Memory B cell (primary cell): ENCODE measurements around the gene GRIA4.

Experiments
- ATAC-seq: fragments of 150-1000 bp; cut with Tn5 transposase; 2 replicates; pipeline ENCODE4 v1.10.0; 2021; ENCODE audit warnings: low read depth, mild to moderate bottlenecking, moderate library complexity
- DNase-seq, 2 donors: peaks; one replicate each; pipeline ENCODE4 v3.0.0; 2022; ENCODE audit warnings: low spot score in 2 of 2
- H3K27ac Mint-ChIP-seq: one replicate; pipeline ENCODE4 v1.8.0; 2022; ENCODE audit warnings: mild to moderate bottlenecking, moderate library complexity, mixed read lengths
- H3K27me3 Mint-ChIP-seq: one replicate; pipeline ENCODE4 v1.8.0; 2022; ENCODE audit warnings: mixed read lengths
- H3K36me3 Mint-ChIP-seq: one replicate; pipeline ENCODE4 v1.8.0; 2022; ENCODE audit warnings: mild to moderate bottlenecking, mixed read lengths
- H3K4me1 Mint-ChIP-seq: one replicate; pipeline ENCODE4 v1.8.0; 2022; ENCODE audit warnings: mixed read lengths
- H3K4me3 Mint-ChIP-seq: one replicate; pipeline ENCODE4 v1.8.0; 2022; ENCODE audit warnings: mild to moderate bottlenecking, moderate library complexity, mixed read lengths
- H3K9me3 Mint-ChIP-seq: one replicate; pipeline ENCODE4 v1.8.0; 2022; ENCODE audit warnings: mixed read lengths

Gene GRIA4

DNA sequence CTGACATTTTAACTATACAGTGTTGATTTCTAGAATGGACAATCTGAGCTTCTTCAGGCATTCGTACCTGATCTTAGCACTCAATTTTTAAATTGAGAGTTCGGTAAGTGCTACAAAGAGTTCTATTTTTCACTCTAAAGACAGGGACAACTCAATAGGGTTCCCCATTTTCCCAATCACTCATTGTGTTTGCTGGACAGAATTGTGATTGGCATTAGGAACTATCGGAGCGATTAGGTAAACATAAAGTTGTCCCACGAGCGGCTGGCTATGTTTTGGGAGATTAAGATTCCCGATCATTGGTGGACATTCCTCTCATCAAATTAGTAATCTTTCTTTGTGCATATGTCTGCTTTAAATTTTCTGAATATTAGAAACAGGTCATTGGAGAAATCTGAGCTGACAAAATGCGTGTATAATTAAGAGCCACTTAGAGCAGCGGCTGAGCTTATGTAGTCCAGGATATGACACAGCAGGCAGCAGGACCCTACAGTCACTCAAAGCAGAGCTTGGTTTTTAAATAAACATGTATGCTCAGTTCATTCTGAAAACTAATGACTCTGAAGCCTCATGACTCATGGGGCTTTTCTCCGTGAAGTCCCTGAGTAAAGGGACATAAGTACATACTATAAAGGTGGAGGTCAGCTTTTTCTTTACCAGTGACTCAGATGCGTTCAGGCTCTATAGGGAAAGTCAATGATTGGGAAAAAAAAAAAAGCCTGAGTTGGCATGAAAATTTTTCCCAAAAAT is 109.4 kb downstream of the GRIA4 start:
- Mint-ChIP-seq H3K27me3 (no peaks in the 10 kb centered on the region), H3K4me1 (no peaks in the 10 kb centered on the region), H3K27ac (no peak overlapping the region), H3K9me3 (no peaks in the 10 kb centered on the region), H3K4me3 (no peak overlapping the region), H3K36me3 (no peaks in the 10 kb centered on the region)
- ATAC-seq (no peak), DNase-seq (no peak)

DNA sequence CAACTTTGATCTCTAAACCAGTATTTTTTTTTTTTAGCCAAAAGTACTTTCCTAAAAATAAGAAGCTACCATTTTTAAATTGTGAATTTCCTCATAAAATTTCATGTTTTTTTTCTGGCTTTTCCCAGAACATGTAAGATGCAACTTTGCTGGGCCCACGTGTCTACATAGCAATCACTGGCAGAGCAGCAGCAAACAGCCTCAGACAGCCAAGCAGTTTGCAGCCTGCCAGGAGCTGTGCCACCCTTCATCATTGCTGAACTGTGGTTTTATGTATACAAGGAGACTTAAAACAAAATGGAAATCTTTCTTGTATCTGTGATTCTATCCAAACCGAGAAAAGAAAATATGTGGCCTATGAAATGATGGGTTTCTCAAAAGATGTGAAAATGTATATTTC is 110.2 kb downstream of the GRIA4 start:
- Mint-ChIP-seq H3K27ac (no peak overlapping the region), H3K9me3 (no peaks in the 10 kb centered on the region), H3K36me3 (no peaks in the 10 kb centered on the region), H3K4me3 (no peak overlapping the region), H3K27me3 (no peaks in the 10 kb centered on the region), H3K4me1 (no peaks in the 10 kb centered on the region)
- DNase-seq (no peak), ATAC-seq (no peak)

DNA sequence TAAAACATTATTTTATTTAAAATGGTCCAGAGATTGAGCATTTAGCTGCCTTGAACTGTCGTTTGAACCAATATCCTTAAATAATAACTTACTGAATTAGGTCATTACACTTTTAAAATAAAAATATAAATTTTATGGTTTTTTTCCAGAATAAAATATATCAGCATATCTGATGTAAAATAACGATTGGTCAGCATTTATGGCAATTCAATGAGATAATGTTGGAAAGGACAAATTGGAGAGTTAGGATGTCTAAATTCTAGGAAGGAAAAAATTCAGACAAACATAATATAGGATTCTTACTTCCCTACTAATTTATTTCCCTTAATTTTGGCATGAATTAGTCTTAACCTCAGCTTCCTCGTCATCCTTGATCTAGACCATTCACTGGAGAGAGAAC is 113.4 kb downstream of the GRIA4 start:
- DNase-seq (no peak), ATAC-seq (no peak)
- Mint-ChIP-seq H3K4me1 (no peaks in the 10 kb centered on the region), H3K36me3 (no peaks in the 10 kb centered on the region), H3K27ac (no peak overlapping the region), H3K4me3 (no peak overlapping the region), H3K27me3 (no peaks in the 10 kb centered on the region), H3K9me3 (peaks cover 2% of the 10 kb centered on the region)

DNA sequence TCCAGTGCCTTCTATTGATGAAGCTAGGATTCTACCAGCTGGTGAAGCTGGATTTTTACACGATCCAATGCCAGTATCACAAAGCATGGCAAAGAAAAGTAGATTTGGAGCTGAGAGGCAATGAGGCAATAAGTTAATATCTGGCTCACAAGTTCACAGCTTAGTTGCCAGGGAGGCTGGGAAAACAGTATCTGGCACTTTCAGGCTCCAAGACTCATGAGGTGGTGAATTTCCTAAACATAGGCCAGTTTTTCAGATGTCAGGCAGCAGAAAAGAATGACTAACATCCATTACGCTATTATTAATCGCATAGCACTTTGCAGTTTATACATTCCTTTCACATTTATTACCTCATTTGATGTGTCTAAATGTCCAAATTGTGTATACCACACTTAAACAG is 122.7 kb downstream of the GRIA4 start:
- H3K27me3 Mint-ChIP-seq, result no peaks in the 10 kb centered on the region
- no peaks in the 10 kb centered on the region for H3K4me1 Mint-ChIP-seq
- H3K9me3 Mint-ChIP-seq, result peaks cover 1% of the 10 kb centered on the region
- no peak overlapping the region for H3K4me3 Mint-ChIP-seq
- no peaks in the 10 kb centered on the region for H3K36me3 Mint-ChIP-seq
- H3K27ac Mint-ChIP-seq, result no peak overlapping the region
- no peak for DNase-seq
- ATAC-seq, result no peak

DNA sequence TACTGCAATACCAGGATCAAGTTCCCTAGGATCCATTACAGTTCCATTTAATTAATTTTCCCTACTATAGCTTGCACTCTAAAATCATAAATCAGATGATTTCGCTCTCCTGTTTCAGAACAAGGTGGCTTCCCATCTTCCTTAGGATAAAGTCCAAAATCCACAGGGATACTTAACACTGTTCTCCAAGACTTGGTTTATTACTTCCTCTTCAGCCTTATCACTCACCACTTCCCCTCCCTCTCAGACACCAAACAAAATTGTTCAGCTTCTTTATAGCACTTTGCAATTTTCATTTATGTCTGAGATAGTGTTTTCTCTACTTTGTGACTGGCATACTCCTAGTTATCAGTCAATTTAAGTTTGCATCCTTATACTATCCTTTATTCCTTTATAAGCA is 124.6 kb downstream of the GRIA4 start:
- no peaks in the 10 kb centered on the region for H3K36me3 Mint-ChIP-seq
- ATAC-seq, result no peak
- H3K9me3 Mint-ChIP-seq, result no peaks in the 10 kb centered on the region
- no peaks in the 10 kb centered on the region for H3K4me1 Mint-ChIP-seq
- H3K27me3 Mint-ChIP-seq, result no peaks in the 10 kb centered on the region
- H3K4me3 Mint-ChIP-seq, result no peak overlapping the region
- DNase-seq, result no peak
- no peak overlapping the region for H3K27ac Mint-ChIP-seq

DNA sequence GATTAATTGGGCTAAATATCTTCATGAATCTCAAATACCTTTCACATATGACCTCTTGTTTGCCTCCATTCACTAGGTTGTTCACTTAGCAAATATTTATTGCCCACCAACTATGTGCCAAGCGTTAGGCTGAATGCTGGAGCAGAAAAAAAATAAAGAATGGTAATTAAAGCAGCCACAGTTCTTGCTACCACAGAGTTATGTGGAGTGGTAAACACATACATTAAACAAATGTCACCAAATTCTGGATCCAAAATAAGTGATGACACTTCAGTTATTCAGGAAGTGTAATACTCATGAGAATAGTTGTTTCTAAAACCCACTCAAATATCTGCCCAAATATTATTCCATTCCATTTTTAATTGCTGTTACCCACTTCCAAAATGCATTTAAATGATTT is 128.4 kb downstream of the GRIA4 start:
- no peak for DNase-seq
- H3K27ac Mint-ChIP-seq, result no peak overlapping the region
- H3K36me3 Mint-ChIP-seq, result no peaks in the 10 kb centered on the region
- ATAC-seq, result no peak
- H3K9me3 Mint-ChIP-seq, result no peaks in the 10 kb centered on the region
- H3K4me1 Mint-ChIP-seq, result no peaks in the 10 kb centered on the region
- no peak overlapping the region for H3K4me3 Mint-ChIP-seq
- no peaks in the 10 kb centered on the region for H3K27me3 Mint-ChIP-seq

DNA sequence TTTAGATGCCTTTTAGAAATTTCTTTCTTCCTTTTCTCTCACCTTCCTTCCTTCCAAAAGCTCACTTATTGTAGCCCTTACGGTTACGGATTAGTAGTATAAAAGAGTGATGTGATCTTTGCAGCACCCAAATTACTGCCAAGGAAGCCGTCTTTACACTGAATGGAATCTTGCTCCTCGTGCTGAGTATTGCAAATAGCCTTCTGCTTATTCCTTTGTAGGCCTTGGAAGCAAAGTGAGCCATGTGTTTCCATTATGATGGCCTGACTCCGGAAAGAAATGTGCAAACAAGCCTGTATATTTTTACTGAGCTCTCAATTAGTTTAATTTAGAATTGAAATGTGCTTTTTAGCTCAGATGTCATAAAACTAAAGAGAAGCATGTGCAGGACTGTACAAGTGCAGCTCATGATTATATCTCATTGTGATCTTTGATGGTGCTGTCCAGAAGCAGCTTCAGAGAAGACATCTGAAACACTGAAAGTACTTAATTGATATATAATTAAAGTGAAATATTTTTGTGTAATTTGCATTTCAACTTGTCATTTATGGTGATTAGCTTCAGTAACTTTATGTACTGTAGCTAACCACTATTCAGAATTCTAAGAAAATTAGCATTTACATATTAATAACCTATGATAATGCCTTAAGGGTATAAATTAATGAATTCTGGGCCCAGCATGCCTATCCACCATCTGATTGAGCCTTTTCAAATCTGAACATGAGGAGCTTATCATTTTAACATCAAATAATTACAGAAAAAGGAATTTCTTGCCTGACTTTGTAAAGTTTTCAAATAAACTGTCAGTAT is 129.3 kb downstream of the GRIA4 start:
- H3K27me3 Mint-ChIP-seq, result no peaks in the 10 kb centered on the region
- H3K27ac Mint-ChIP-seq, result no peak overlapping the region
- no peaks in the 10 kb centered on the region for H3K9me3 Mint-ChIP-seq
- ATAC-seq, result no peak
- H3K4me3 Mint-ChIP-seq, result no peak overlapping the region
- DNase-seq, result no peak
- H3K36me3 Mint-ChIP-seq, result no peaks in the 10 kb centered on the region
- no peaks in the 10 kb centered on the region for H3K4me1 Mint-ChIP-seq

DNA sequence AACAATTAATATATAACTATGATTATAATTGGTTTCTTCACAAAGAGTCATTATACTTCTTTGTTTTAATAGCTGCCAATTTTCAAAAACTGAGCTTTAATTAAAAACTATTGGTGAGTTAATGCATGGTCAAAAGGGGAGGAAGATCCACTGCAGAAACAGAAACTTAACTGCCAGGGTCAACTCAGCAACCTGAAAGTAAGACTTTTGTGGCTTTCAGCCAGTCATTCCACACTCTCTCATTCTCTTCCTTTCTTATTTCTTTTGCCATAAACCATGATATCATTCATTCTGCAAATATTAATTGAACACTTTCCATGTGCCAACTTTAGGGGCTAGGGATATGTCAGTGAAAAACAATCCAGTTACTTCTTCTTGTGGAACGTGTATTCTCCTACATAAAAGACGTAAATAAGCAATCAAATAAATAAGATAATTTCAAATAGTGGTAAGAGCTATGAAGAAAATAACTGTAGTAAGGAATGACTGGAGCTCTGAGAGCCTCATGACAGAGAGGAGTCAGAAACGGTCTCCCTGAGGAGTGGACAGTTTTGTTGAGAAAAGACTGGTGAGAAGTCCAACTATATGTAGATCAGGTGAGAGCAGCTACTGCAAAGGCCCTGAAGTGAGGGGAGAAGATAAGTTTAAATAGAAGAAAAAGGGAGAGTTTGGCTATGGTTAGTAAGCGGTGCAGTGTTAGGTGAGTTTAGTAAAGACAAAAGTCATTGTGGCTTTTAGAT is 130.5 kb downstream of the GRIA4 start:
- Mint-ChIP-seq H3K9me3 (no peaks in the 10 kb centered on the region), H3K4me1 (no peaks in the 10 kb centered on the region), H3K27me3 (no peaks in the 10 kb centered on the region), H3K4me3 (no peak overlapping the region), H3K27ac (no peak overlapping the region), H3K36me3 (no peaks in the 10 kb centered on the region)
- DNase-seq (no peak), ATAC-seq (no peak)

DNA sequence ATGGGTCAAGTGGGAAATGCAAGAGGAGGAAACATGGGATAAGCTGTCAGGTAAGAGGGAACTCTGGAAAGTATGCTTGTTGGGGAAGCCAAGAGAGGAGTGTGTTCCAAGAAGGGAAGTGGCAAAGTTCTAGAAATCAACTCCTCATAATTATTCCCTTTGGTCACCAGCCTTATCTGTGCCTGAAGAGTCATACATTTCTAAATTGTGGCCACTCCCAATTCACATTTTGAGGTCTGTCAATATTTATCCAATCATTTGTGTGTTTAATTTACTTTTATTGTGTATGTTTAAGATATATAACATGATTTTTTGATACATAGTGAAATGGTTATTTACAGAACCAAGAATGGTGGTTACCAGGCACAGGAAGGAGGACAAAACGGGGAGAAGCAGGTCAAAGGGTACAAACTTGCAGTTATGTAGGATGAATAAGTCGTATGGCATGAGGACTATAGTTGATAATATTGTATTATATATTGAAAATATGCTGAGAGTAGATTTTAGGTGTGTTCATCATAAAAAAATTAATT is 131.7 kb downstream of the GRIA4 start:
- Mint-ChIP-seq H3K9me3 (no peaks in the 10 kb centered on the region), H3K4me1 (no peaks in the 10 kb centered on the region), H3K27me3 (no peaks in the 10 kb centered on the region), H3K4me3 (no peak overlapping the region), H3K27ac (no peak overlapping the region), H3K36me3 (no peaks in the 10 kb centered on the region)
- no peak for ATAC-seq
- DNase-seq, result no peak

DNA sequence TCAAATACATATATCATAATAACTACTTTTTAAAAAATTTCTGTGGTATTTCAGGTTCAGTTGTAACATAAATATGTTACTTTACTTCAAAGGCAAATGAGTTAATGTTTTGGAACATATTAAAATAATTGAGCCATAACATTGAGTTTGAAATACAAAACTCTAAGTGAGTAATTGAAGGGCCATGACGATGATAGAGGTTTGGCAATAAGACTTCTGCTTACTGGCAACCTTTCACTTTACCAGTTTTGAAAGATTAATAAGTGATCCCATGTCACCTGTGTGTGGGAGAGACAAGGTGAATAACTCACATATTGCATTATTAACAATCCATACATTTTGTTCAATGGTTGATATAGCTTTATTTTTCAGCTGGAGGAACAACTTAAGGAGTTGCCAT is 144.4 kb downstream of the GRIA4 start:
- Mint-ChIP-seq H3K27ac (no peak overlapping the region), H3K36me3 (no peaks in the 10 kb centered on the region), H3K9me3 (no peaks in the 10 kb centered on the region), H3K4me1 (peaks cover 3% of the 10 kb centered on the region), H3K4me3 (no peak overlapping the region), H3K27me3 (no peaks in the 10 kb centered on the region)
- DNase-seq (no peak), ATAC-seq (no peak)

DNA sequence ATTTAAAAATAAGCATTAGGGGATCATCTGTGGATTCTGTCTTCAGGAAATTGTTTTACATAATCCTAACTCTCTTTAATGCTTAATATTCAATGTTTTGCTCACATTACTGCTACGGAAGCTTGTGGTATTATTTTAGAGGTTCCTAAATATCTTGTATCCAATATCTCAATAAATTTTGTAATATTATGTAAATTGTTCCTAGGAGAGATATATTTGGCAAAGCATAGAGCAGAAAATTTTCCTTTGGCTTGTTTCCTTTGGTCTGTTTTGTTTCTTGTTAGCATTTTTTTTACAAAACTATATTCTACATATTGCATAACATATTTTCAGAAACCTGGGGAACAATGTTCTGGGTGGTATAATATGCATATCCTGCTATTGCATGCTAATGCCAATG is 144.8 kb downstream of the GRIA4 start:
- H3K36me3 Mint-ChIP-seq, result no peaks in the 10 kb centered on the region
- H3K27ac Mint-ChIP-seq, result no peak overlapping the region
- peaks cover 3% of the 10 kb centered on the region for H3K4me1 Mint-ChIP-seq
- no peaks in the 10 kb centered on the region for H3K27me3 Mint-ChIP-seq
- H3K4me3 Mint-ChIP-seq, result no peak overlapping the region
- no peak for ATAC-seq
- DNase-seq, result no peak
- no peaks in the 10 kb centered on the region for H3K9me3 Mint-ChIP-seq

DNA sequence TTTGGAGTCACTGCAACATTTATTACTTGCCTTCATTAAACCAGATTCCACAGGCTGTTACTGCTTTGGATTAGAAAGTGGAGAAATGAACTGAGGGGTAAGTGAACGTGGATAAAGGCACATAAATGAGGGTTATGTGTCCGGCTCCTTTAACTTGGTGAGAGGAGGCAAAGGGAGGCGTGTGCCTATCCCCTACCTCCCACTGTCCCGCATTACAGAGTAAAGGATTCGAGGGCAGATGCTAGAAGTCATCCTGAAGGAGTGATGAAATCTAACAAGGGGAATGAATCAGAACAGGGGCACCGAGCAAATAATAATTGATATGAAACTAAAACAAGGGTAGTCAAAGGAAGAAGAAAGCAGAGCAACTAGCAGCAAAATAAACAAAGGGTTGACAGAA is 147.2 kb downstream of the GRIA4 start:
- Mint-ChIP-seq H3K4me3 (no peak overlapping the region), H3K27me3 (peaks cover 2% of the 10 kb centered on the region), H3K27ac (no peak overlapping the region), H3K4me1 (peaks cover 3% of the 10 kb centered on the region), H3K9me3 (no peaks in the 10 kb centered on the region), H3K36me3 (no peaks in the 10 kb centered on the region)
- no peak for ATAC-seq
- DNase-seq, result no peak

DNA sequence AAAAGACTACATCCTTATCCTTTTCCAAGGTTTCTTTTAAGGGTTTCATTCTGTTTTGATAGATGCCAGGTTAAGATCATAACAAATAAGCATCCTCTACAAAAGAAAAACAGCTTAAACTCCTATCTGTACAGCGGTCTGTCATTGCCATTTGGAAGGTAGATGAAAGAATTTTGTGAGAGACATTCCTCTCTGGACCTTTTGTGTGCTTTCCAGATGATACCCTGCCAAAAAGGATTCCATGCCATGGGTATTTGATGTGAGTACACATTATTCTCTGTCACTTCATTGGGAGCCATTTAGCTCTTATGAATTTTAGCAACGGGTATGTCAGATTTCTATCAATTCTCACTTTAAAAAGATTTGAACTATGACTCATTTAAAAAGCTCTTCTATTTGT is 153.7 kb downstream of the GRIA4 start:
- DNase-seq, result no peak
- Mint-ChIP-seq H3K36me3 (no peaks in the 10 kb centered on the region), H3K9me3 (no peaks in the 10 kb centered on the region), H3K4me3 (no peak overlapping the region), H3K27me3 (peaks cover 2% of the 10 kb centered on the region), H3K4me1 (no peaks in the 10 kb centered on the region), H3K27ac (no peak overlapping the region)
- no peak for ATAC-seq

DNA sequence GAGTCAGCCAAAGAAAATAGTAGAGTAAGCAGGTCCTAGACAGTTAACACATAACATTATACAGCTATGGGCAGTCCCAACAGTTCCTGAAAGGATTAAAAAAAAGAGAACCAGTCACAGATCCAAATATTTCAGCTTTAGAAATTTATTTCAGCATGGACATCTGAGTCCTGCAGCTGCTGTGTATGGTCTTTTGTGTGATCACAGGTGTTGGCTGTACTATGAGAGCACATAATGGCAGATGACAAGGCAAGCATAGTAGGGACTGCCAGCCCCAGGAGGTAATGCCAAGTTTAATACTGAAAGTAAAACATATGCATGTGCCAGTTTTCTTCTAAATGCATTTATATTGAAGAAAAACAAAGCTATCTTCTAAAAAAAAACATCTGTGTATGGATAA is 158.1 kb downstream of the GRIA4 start:
- no peaks in the 10 kb centered on the region for H3K4me1 Mint-ChIP-seq
- DNase-seq, result no peak
- H3K36me3 Mint-ChIP-seq, result no peaks in the 10 kb centered on the region
- H3K27me3 Mint-ChIP-seq, result peaks cover 3% of the 10 kb centered on the region
- no peaks in the 10 kb centered on the region for H3K9me3 Mint-ChIP-seq
- ATAC-seq, result no peak
- no peak overlapping the region for H3K27ac Mint-ChIP-seq
- H3K4me3 Mint-ChIP-seq, result no peak overlapping the region
